HG03060 (cell line): Measurements from ENCODE around the gene GATAD2A.

ENCODE experiments used
- ATAC-seq: cut with Tn5 transposase; IDR thresholded peaks from one replicate; pipeline ENCODE4 v1.9.1; 2021; ENCODE audit warnings: low read depth, moderate number of reproducible peaks; ENCODE audit not compliant: unreplicated experiment

The GATAD2A gene

DNA sequence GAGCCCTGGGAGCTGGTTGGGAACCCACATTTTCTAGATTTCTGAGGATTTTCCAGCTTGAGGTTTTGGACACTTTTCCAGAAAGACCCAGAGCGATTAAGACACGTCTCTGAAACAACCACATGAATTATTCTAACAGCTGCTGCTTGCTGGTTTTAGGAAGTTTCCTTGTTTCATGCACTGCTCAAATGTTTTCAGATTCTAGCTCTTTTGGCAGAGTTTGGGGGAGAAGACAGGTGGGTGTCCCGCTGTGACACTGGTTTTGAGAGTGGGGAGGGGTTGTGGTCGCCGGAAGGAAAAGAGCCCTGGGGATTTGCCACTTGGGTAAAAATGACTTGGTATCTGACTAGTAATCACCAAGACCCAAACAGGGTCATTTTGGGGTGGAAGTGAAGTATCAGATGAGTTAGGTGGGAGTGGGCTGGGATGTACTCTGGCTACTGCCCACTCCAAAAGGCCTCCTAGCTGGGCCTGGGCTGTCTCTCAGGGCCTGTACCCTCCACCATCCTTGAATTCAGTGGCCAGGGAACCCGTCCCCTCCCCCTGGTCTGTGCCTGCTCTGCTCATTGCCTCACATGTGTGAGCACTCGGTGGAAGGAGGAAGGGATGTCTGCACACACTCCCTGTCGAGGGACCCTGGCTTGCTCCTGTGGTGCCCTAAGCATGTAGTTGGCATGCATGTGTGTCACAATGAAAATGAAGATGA lies 13.2 kb downstream of the GATAD2A start:
- ATAC-seq, result no peak

DNA sequence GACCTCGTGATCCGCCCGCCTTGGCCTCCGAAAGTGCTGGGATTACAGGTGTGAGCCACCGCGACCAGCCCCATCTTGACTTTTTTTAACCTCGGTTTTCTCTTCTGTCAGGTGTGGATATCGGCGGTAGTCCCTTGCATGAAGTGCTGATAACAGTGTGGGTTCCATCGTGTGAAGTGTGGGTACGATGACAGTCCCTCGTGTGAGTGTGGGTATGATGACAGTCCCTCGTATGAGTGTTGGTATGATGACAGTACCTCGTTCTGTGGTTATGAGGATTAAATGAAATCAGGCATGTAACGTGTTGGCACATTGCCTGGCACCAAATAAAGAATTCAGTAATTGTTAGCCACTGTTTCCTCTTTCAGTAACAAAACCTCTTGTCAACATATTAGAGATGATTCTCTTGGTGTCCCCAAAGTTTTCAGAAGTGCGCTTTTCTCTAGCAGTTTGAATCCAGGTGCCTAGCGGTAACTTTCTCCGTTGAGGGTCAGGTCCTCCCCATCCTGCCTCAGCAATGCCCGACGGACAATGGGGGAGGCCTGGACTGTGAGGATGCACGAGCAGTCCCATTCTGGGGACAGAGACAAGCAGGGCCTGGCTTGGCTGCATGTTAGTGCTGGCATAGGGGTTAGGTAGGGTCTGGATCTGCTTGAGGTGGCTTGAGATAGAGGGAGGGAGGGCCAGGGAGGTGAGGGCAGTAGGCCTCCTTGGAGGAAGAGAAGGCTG lies 15.3 kb downstream of the GATAD2A start:
- ATAC-seq, result no peak

DNA sequence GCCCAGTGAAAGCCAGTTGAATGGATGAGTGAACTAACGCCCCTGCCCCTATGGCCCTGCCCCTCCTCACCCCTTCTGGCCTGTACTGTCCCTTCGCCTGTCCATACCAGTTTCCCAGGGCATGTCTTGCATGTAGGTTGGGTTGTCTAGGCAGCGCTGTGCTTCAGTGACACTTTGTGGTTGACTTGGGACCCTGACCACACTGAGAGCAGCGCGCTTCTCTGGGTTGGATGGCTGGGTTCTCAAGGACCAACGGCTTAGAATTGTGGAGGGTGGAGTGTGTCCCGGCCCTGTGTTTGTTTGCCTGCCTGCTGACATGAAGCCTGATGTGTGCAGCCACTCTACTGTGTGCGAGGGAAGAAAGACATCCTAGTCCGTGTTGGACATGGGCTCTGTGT lies 15.8 kb downstream of the GATAD2A start:
- ATAC-seq, result no peak

GRCh38 chr19:19422156-19422555 lies 16.7 kb downstream of the GATAD2A start:
- ATAC-seq, result no peak

- ATAC-seq, result no peak
These were observed 17.8 kb downstream of the GATAD2A start for GRCh38 chr19:19423322-19423721.

- no peak for ATAC-seq
These were observed 19.8 kb downstream of the GATAD2A start for GRCh38 chr19:19425170-19425875.

- no peak for ATAC-seq
These were observed 20.7 kb downstream of the GATAD2A start for GRCh38 chr19:19426216-19426615.

DNA sequence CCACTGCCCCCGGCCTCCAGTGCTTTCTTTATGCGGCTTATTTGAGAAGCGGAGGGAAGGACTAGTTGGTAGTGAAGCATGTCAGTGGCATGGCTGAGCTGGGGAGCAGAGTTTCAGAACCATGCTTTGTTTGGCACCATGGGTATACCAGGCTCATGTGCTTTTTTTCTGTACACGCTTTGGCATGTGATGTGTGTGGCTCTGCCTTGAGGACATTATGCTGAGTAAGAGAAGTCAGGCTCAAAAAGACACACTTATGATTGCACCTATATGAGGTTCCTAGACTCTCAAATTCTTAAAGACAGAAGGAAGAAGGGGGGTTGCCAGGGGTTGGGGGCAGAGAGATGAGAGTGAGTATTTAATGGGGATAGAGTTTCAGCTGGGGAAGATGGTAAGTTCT lies 21.3 kb downstream of the GATAD2A start:
- no peak for ATAC-seq

DNA sequence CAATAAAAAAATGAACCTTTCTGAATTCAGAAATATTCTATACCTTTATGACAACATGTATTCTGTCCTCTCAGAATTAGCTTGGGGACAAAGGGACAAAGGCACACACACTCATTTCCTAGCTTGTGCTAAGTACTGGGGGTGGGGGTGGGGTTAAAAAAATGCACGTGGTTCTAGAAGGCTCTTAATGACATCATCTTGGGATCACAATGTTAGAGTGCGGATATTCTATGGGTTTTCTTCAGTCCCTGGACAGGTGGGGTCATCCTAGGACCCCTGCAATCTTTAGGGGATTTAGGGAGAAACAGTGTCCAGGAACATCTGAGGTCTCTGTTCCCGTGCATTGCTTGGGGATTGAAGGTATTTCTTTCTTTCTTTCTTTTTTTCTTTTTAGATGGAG lies 21.8 kb downstream of the GATAD2A start:
- no peak for ATAC-seq

GRCh38 chr19:19427944-19428343 lies 22.5 kb downstream of the GATAD2A start:
- no peak for ATAC-seq

DNA sequence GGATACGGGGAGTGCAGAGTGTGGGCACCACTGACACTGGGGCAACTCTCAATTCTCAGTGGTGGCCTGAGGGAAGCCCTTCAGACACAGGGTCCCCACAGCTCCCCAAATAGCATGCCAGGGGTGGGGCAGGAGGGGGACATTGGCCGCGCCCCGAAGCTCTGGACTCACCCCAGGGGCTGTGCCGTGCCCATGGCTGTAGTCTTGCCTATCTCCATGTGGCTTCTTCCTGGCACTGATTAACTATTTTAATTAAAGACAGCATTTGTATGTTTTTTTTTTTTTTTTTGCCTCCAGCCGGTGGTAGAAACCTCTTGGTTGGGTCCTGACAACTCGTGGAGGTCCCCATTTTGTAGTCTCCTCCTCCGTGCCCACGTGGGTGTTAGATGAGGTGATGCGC lies 23.3 kb downstream of the GATAD2A start:
- ATAC-seq, result no peak

DNA sequence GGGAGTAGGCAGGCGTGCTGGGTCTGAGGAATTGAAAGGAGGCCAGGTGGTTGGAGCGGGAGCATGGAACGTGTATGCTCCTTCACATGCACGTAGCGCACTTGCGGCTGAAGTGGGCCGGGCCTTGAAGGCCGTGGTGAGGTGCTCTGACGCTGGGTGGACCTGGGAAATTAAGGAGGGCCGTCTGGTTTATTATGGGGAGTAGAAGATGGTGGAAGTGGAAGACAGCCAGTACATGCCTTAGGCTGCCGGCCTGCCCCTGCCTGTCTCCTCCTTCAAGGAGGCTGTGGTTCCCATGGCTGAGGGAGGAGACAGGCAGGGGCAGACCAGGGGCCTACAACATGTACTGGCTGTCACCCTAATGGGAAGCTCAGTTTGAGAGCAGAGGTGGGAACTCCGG lies 23.9 kb downstream of the GATAD2A start:
- no peak for ATAC-seq

GRCh38 chr19:19432732-19433131 lies 27.3 kb downstream of the GATAD2A start:
- no peak for ATAC-seq

- ATAC-seq, result no peak
These were observed 28.3 kb downstream of the GATAD2A start for GRCh38 chr19:19433666-19434213.

- ATAC-seq, result no peak
These were observed 29.1 kb downstream of the GATAD2A start for GRCh38 chr19:19434483-19435045.

- ATAC-seq, result no peak
These were observed 30.7 kb downstream of the GATAD2A start for GRCh38 chr19:19436137-19436691.

DNA sequence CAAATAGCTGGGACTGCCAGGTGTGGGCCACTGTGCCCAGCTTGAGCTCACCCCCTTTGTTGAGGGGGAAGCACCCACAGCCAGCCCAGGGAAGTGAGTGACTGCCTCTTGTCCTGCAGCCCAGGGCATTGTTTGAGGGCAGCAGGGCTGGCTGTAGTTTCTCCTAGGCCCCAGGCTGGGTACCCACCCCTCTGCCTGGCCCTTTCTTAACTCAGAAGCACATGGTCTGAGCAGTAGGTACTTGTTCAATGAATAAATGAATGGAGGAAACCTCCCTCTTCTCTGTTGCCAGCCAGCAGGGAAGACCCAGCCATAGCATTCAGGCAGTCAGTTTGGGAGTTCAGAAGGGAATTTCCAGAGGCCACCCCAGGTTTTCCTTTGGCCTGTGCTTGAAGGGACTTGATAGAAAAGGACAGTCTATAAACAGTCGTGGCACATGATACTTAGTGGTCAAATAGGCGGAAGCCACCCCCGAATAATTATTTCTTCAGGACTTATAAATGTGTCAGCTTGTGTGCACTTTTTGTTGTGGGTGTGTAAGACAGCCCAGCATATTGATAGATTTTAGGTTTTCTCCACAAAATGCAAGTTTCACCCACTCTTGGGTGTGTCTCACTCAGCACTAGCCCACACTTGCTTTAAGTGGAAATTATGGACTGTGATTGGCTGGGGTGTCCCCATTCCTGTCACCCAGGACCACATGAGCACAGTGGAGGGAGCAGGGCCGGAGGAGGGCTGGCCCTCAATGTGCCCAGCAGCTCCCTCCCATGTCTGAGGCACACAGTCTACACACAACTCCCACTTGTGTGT lies 33.1 kb downstream of the GATAD2A start:
- no peak for ATAC-seq

- no peak for ATAC-seq
These were observed 33.7 kb downstream of the GATAD2A start for GRCh38 chr19:19439176-19439482.

DNA sequence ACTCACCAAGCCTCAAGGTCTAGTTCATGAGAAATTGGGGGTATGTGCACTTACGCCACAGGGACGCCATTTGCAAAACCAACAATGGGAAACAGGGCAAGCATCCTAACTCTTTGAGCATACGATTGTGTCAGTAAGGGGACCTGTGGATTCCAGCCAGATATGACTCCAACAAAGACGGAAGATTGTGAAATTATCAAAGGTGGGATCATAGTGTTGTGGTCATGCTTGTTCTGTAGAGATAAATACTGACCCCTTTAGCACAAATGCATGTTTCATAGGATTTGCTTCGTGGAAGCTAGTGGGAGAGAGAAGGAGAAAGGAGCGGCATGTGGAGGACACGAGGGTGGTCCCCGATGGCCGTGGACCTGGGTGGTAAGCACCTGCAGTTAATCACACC lies 37.8 kb downstream of the GATAD2A start:
- ATAC-seq, result no peak
